Fibroblast of skin of right biceps (primary cell): Measurements from ENCODE around the gene NUP43.
"Not testable (repeated sequence)": the region's sequence is repeated elsewhere in the genome, so short reads cannot be mapped to it uniquely, and the experiment has no call there.

Experiments
- DNase-seq: peaks from one replicate; pipeline ENCODE4 v3.0.0-alpha.2; 2013

The NUP43 gene

GRCh38 chr6:149683256-149683859, 63.0 kb downstream of the NUP43 start:
- DNase-seq = no peak

DNA sequence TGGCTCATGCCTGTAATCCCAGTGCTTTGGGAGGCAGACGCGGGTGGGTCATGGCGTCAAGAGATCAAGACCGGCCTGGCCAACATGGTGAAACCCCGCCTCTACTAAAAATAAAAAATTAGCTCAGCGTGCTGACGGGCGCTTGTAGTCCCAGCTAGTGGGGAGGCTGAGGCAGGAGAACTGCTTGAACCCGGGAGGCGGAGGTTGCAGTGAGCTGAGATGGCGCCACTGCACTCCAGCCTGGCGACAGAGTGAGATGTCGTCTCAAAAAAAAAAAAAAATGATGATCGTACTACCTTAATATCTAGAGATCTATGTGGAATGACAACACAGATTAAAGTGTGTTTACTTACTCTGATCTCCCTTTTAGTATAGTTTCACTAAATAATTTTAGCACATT, 64.5 kb downstream of the NUP43 start:
- DNase-seq = not testable (repeated sequence)

DNA sequence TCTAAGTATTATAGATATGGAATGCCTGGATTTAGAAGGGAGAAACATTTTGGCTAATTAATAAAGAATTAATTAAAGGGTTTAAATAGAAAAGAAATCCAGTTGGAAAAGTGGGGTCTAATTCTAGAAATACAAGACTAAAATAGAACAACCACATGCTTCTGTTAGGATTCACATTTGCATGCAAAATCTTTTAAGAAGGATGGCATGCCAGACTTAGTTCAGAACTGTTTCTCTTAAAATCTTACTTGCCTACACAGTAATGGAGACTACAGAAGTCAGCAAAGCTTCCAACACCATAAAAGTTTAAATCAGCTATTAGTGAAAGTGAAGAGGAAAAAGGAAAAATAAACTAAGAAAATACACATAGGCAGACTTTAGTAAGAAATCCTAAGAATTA, 65.1 kb downstream of the NUP43 start:
- DNase-seq = no peak

DNA sequence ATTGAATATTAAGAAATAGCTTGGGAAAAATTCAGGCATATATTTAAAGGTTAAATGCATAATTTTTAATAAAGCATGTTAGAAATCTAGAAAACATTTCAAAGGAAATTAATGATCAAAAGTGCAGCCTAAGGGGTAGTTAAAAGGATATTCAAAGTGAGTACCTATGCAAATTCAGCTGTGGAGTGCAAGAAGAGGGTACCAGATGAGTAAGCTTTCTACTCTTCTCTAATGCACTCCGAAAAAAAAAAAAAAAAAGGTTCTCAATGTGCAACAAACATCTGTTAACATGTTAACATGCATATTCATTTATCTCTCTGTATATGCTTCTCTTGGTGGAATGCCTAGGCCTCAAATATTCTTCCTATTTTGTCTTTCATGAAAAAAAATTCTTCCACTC, 65.8 kb downstream of the NUP43 start:
- DNase-seq = no peak
